ENCODE results near the gene CBL.
A peak's percentile ranks its signal among the peaks of the same experiment; 100 is the strongest.
"Not testable (repeated sequence)": the region's sequence is repeated elsewhere in the genome, so short reads cannot be mapped to it uniquely, and the experiment has no call there.

The CBL gene

GRCh38 chr11:119185981-119186634 lies 20.0 kb upstream of the CBL start:
- DNase-seq (ENCODE audit: low spot score) = no peak

- DNase-seq (ENCODE audit: low spot score) = no peak
These were observed 18.8 kb upstream of the CBL start for GRCh38 chr11:119187123-119187892.

GRCh38 chr11:119188067-119188466 lies 18.1 kb upstream of the CBL start:
- DNase-seq (ENCODE audit: low spot score) = no peak

GRCh38 chr11:119188887-119189286 lies 17.3 kb upstream of the CBL start:
- DNase-seq (ENCODE audit: low spot score) = no peak

GRCh38 chr11:119189393-119189792 lies 16.7 kb upstream of the CBL start:
- DNase-seq (ENCODE audit: low spot score) = no peak

GRCh38 chr11:119190531-119190930 lies 15.6 kb upstream of the CBL start:
- DNase-seq (ENCODE audit: low spot score) = no peak

- DNase-seq (ENCODE audit: low spot score) = not testable (repeated sequence)
These were observed 14.9 kb upstream of the CBL start for GRCh38 chr11:119191265-119191664.

- no peak for DNase-seq (ENCODE audit: low spot score)
These were observed 14.0 kb upstream of the CBL start for GRCh38 chr11:119192111-119192510.

- DNase-seq (ENCODE audit: low spot score) = no peak
These were observed 13.1 kb upstream of the CBL start for GRCh38 chr11:119193001-119193400.

GRCh38 chr11:119193626-119194025 lies 12.5 kb upstream of the CBL start:
- no peak for DNase-seq (ENCODE audit: low spot score)

GRCh38 chr11:119194811-119195440 lies 11.2 kb upstream of the CBL start:
- DNase-seq (ENCODE audit: low spot score) = no peak

- no peak for DNase-seq (ENCODE audit: low spot score)
These were observed 10.5 kb upstream of the CBL start for GRCh38 chr11:119195680-119196079.

GRCh38 chr11:119196833-119197483 lies 9.2 kb upstream of the CBL start:
- DNase-seq (ENCODE audit: low spot score) = peak; percentile 84

- no peak for DNase-seq (ENCODE audit: low spot score)
These were observed 7.2 kb upstream of the CBL start for GRCh38 chr11:119198925-119199324.

- not testable (repeated sequence) for DNase-seq (ENCODE audit: low spot score)
These were observed 4.9 kb upstream of the CBL start for GRCh38 chr11:119201236-119201635.

- DNase-seq (ENCODE audit: low spot score) = no peak
These were observed 3.6 kb upstream of the CBL start for GRCh38 chr11:119202554-119202953.

- DNase-seq (ENCODE audit: low spot score) = no peak
These were observed 2.1 kb upstream of the CBL start for GRCh38 chr11:119204066-119204465.

- no peak for DNase-seq (ENCODE audit: low spot score)
These were observed 1.1 kb upstream of the CBL start for GRCh38 chr11:119205080-119205479.

GRCh38 chr11:119206511-119207414 lies 624 bp downstream of the CBL start:
- DNase-seq (ENCODE audit: low spot score) = peak; percentile 69

GRCh38 chr11:119207415-119207960 lies 1.3 kb downstream of the CBL start:
- DNase-seq (ENCODE audit: low spot score) = no peak

- no peak for DNase-seq (ENCODE audit: low spot score)
These were observed 3.0 kb downstream of the CBL start for GRCh38 chr11:119209186-119209585.

Measured in RKO (cell line).